IPS-20b (cell line): ENCODE measurements around the gene TEAD1.

Experiments used
- H3K27ac ChIP-seq: one replicate; pipeline ENCODE4 v1.5.1; 2013; ENCODE audit warnings: low read length
- H3K27me3 ChIP-seq: 2 replicates; pipeline ENCODE4 v1.6.1; 2013; ENCODE audit warnings: mild to moderate bottlenecking, low read length, inconsistent platforms; ENCODE audit not compliant: insufficient read depth
- H3K36me3 ChIP-seq: 2 replicates; pipeline ENCODE4 v1.6.1; 2013; ENCODE audit warnings: low read depth, mild to moderate bottlenecking, inconsistent platforms, low read length, moderate library complexity; ENCODE audit not compliant: insufficient read depth
- H3K4me1 ChIP-seq: 2 replicates; pipeline ENCODE4 v1.6.1; 2013; ENCODE audit warnings: mild to moderate bottlenecking, control low read depth, inconsistent platforms, low read length, moderate library complexity; ENCODE audit not compliant: insufficient read depth
- H3K4me3 ChIP-seq: 2 replicates; pipeline ENCODE4 v1.5.1; 2013; ENCODE audit warnings: mild to moderate bottlenecking, low read length, inconsistent platforms
- H3K9ac ChIP-seq: 2 replicates; pipeline ENCODE4 v1.6.1; 2013; ENCODE audit warnings: low read depth, mild to moderate bottlenecking, inconsistent platforms, low read length, moderate library complexity
- H3K9me3 ChIP-seq: 2 replicates; pipeline ENCODE4 v1.6.1; 2013; ENCODE audit warnings: mild to moderate bottlenecking, low read depth, low read length, inconsistent platforms; ENCODE audit not compliant: insufficient read depth

The TEAD1 gene

DNA sequence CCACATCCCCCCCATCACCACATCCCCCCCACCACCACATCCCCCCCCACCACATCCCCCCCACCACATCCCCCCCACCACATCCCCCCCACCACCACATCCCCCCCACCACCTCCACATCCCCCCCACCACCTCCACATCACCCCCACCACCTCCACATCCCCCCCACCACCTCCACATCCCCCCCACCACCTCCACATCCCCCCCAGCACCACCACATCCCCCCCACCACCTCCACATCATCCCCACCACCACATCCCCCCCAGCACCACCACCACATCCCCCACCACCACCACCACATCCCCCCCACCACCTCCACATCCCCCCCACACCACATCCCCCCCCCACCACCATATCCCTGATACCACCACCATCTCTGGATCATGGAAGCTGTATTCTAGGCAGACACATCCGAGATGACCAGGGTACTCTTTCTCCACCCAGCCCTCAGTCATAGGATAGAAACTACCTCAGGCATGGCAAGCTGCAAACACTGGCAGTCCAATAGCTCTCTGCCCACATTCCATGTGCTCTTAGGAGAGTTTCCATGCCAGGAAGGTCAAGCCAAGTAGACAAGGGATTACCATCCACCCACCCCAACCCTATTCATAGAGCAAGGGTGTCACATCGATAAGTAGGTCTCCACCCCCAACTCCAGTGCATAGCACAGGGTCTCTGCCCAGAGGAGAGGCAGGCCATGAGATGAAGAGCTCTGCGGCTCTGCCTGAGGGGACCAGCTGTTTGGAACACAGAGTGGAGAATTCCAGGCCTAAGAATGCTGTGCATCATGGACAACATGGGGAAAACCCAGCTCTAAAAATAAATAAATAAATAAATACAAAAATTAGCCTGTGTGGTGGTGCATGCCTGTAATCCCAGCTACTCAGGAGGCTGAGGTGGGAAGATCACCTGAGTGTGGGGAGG lies 33.0 kb upstream of the TEAD1 start:
- Histone ChIP-seq H3K27ac (no peak overlapping the region), H3K9ac (no peak overlapping the region), H3K9me3 (no peaks in the 10 kb centered on the region), H3K4me1 (no peaks in the 10 kb centered on the region), H3K4me3 (no peak overlapping the region), H3K27me3 (no peaks in the 10 kb centered on the region), H3K36me3 (no peaks in the 10 kb centered on the region)

GRCh38 chr11:12642040-12642439 lies 32.2 kb upstream of the TEAD1 start:
- Histone ChIP-seq H3K27ac (no peak overlapping the region), H3K27me3 (no peaks in the 10 kb centered on the region), H3K9me3 (no peaks in the 10 kb centered on the region; the same call in 1 of the 2 replicates), H3K4me1 (no peaks in the 10 kb centered on the region), H3K4me3 (no peak overlapping the region), H3K9ac (no peak overlapping the region), H3K36me3 (no peaks in the 10 kb centered on the region)

- Histone ChIP-seq H3K36me3 (no peaks in the 10 kb centered on the region), H3K27ac (no peak overlapping the region), H3K4me1 (no peaks in the 10 kb centered on the region), H3K9me3 (no peaks in the 10 kb centered on the region; the same call in 1 of the 2 replicates), H3K9ac (no peak overlapping the region), H3K4me3 (no peak overlapping the region), H3K27me3 (no peaks in the 10 kb centered on the region)
Observed at GRCh38 chr11:12642806-12643428, 31.3 kb upstream of the TEAD1 start.

DNA sequence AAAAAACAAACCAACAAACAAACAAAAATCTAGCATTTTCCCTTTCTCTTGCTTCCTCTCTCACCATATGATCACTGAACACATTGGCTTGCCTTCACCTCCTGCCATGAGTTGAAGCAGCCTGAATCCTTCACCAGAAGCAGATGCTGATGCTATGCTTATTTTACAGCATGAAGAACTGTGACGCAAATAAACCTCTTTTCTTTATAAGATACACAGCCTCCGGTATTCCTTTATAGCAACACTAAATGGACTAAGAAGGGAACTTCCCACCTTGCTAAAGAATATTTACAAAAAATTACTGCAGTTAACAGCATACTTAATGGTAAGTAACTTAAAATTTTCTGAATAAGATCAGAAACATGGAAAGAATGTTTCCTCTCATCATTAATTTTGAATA lies 27.7 kb upstream of the TEAD1 start:
- no peaks in the 10 kb centered on the region for H3K36me3 ChIP-seq
- no peaks in the 10 kb centered on the region for H3K27me3 ChIP-seq
- H3K9me3 ChIP-seq: no peaks in the 10 kb centered on the region; the same call in 1 of the 2 replicates
- H3K4me1 ChIP-seq: no peaks in the 10 kb centered on the region
- no peak overlapping the region for H3K4me3 ChIP-seq
- H3K9ac ChIP-seq: no peak overlapping the region
- H3K27ac ChIP-seq: no peak overlapping the region

GRCh38 chr11:12653729-12654128 lies 20.5 kb upstream of the TEAD1 start:
- Histone ChIP-seq H3K36me3 (no peaks in the 10 kb centered on the region), H3K9me3 (peaks cover 8% of the 10 kb centered on the region; the same call in 1 of the 2 replicates), H3K27me3 (no peaks in the 10 kb centered on the region), H3K27ac (no peak overlapping the region), H3K4me1 (no peaks in the 10 kb centered on the region), H3K9ac (no peak overlapping the region), H3K4me3 (no peak overlapping the region)

DNA sequence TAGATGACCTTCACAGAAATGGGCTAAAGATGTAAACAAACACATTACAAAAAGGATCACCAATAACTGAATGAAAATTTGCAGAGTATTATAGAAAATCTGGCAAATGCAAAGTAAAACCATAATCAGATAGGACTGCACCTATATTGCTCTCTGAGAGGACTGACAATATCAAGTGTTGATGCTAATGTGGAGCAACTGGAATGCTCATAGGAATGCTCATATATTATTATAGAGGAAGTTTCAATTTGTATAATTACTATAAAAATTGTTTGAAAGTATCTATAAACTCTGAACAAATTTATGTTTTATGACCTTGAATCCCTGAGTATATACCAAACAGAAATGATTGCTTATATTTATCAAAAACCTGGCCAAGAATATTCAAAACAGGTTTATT lies 18.4 kb upstream of the TEAD1 start:
- H3K9ac ChIP-seq: no peak overlapping the region
- no peaks in the 10 kb centered on the region for H3K36me3 ChIP-seq
- H3K9me3 ChIP-seq: peaks cover 8% of the 10 kb centered on the region; the same call in 1 of the 2 replicates
- no peaks in the 10 kb centered on the region for H3K27me3 ChIP-seq
- H3K4me1 ChIP-seq: no peaks in the 10 kb centered on the region
- H3K27ac ChIP-seq: no peak overlapping the region
- H3K4me3 ChIP-seq: no peak overlapping the region

DNA sequence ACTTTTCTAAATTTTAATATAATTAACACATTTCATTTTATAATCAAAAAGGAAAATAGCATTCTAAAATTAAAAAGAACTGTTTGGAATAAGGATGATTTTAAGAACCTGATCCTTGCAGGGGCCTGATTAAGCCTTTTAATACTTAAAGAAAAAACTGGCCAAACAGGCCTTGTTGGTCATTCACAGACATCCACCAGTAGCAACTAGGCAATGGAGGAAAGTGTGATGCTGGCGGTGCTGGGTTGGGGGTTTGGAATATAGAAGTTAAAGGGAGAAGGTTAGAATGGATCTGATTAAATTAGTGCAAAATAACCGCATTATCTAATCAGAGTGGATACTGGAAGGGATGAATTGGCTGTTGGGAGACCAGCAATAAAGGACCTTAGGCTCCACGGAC lies 16.9 kb upstream of the TEAD1 start:
- no peak overlapping the region for H3K4me3 ChIP-seq
- H3K9me3 ChIP-seq: peaks cover 8% of the 10 kb centered on the region; the same call in 1 of the 2 replicates
- H3K9ac ChIP-seq: no peak overlapping the region
- no peak overlapping the region for H3K27ac ChIP-seq
- H3K27me3 ChIP-seq: no peaks in the 10 kb centered on the region
- no peaks in the 10 kb centered on the region for H3K4me1 ChIP-seq
- H3K36me3 ChIP-seq: no peaks in the 10 kb centered on the region

DNA sequence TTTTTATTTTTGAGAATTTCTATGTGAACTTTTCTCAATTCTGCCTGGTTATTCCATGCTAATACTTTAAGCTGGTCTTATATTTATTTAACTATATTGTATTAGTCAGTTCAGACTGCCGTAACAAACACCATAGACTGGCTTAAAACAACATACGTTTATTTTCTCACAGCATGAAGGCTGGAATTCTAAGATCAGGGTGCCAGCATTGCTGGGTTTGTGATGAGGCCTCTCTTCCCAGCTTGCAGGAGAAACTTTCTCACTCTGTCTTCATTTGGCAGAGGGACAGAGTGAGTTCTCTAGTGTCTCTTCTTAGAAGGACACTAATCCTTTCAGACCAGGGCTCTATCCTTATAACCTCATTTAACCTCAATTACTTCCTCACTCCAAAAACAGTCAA lies 16.2 kb upstream of the TEAD1 start:
- Histone ChIP-seq H3K9me3 (peaks cover 8% of the 10 kb centered on the region; the same call in 1 of the 2 replicates), H3K36me3 (no peaks in the 10 kb centered on the region), H3K9ac (no peak overlapping the region), H3K4me1 (no peaks in the 10 kb centered on the region), H3K27ac (no peak overlapping the region), H3K4me3 (no peak overlapping the region), H3K27me3 (no peaks in the 10 kb centered on the region)

GRCh38 chr11:12662101-12662689 lies 12.0 kb upstream of the TEAD1 start:
- no peaks in the 10 kb centered on the region for H3K36me3 ChIP-seq

DNA sequence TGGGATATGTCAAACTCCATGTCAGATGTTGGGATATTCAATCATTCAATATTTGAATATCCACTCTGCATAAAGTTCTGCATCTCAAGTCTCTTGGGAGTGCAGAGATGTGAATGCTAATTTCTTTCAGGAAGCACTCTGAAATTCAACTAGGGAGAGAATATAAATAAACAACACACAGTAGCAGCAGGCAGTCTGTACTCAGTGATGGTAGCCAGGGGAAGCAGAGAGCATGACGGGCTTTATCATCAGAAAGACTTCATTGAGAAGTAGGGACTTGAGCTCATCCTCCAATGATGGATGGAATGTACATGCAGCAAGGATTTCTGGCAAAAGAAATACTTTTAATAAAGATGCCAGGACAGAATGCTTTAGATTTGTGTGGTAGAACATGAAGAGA lies 9.8 kb upstream of the TEAD1 start:
- H3K36me3 ChIP-seq: no peaks in the 10 kb centered on the region
- no peak overlapping the region for H3K9ac ChIP-seq
- no peaks in the 10 kb centered on the region for H3K4me1 ChIP-seq
- H3K27ac ChIP-seq: no peak overlapping the region
- no peaks in the 10 kb centered on the region; the same call in 1 of the 2 replicates for H3K27me3 ChIP-seq
- H3K9me3 ChIP-seq: no peaks in the 10 kb centered on the region
- no peak overlapping the region for H3K4me3 ChIP-seq

More at GRCh38 chr11:12662101-12662689, 12.0 kb upstream of the TEAD1 start:
- Histone ChIP-seq H3K4me1 (no peaks in the 10 kb centered on the region), H3K9me3 (no peaks in the 10 kb centered on the region), H3K27me3 (no peaks in the 10 kb centered on the region; the same call in 1 of the 2 replicates), H3K4me3 (no peak overlapping the region), H3K27ac (no peak overlapping the region), H3K9ac (no peak overlapping the region)

- Histone ChIP-seq H3K27ac (no peak overlapping the region), H3K4me3 (no peak overlapping the region), H3K9me3 (no peaks in the 10 kb centered on the region), H3K36me3 (no peaks in the 10 kb centered on the region), H3K9ac (no peak overlapping the region), H3K27me3 (no peaks in the 10 kb centered on the region; the same call in 1 of the 2 replicates), H3K4me1 (no peaks in the 10 kb centered on the region)
Observed at GRCh38 chr11:12666915-12667314, 7.3 kb upstream of the TEAD1 start.
